Left ventricle myocardium inferior (tissue), 1 donor: ENCODE results near the gene LSM3. TPM values are rescaled to one million over a fixed set of nuclear protein-coding genes. Genes with fewer than 3 reads are reported as not detected.
"Not testable (repeated sequence)": the region's sequence is repeated elsewhere in the genome, so short reads cannot be mapped to it uniquely, and the experiment has no call there.

Source experiments
- DNase-seq: peaks from one replicate; pipeline ENCODE4 v3.0.0-alpha.2; 2020
- H3K27ac ChIP-seq: fragments of 200-600 bp; replicated peaks from 2 replicates; pipeline ENCODE4 v1.8.0; 2021
- H3K27me3 ChIP-seq: fragments of 200-600 bp; 2 replicates; pipeline ENCODE4 v1.8.0; 2021; ENCODE audit warnings: low read depth
- H3K36me3 ChIP-seq: fragments of 200-600 bp; 2 replicates; pipeline ENCODE4 v1.8.0; 2021
- H3K4me1 ChIP-seq: fragments of 200-600 bp; 2 replicates; pipeline ENCODE4 v1.8.0; 2021
- H3K4me3 ChIP-seq: fragments of 200-600 bp; 2 replicates; pipeline ENCODE4 v1.8.0; 2021; ENCODE audit warnings: mild to moderate bottlenecking, moderate library complexity
- H3K9me3 ChIP-seq: fragments of 200-600 bp; replicated peaks from 2 replicates; pipeline ENCODE4 v1.8.0; 2021
- intact Hi-C: fragments of 100-400 bp; cut with micrococcal nuclease; formaldehyde crosslinking; loops from one replicate; pipeline ENCODE4 v1.11.0; 2022
- total RNA-seq: library from RNA; stranded (reverse); fragmentation: NEBNext Ultra II Directional; extraction: Animal tissue kit (Norgen Biotek cat#: 25700); gene quantifications from one replicate; pipeline ENCODE4 v1.2.1, GENCODE V29; 2021
- TF ChIP-seq, protein P1 (sequence below): fragments of 200-600 bp; IDR thresholded peaks from 2 replicates; pipeline ENCODE4 v1.8.0; 2021; ENCODE audit warnings: antibody characterized with exemption, mild to moderate bottlenecking, borderline replicate concordance
- donor health status: DM: no; HTN: yes; CAD: no; lungs with severe emphysema.

The LSM3 gene
- total RNA-seq, 1 donor from 2014 or later = 16.8 TPM

- peaks cover 75% of the 10 kb centered on the region for H3K27me3 ChIP-seq
- TF ChIP-seq, protein P1, sequence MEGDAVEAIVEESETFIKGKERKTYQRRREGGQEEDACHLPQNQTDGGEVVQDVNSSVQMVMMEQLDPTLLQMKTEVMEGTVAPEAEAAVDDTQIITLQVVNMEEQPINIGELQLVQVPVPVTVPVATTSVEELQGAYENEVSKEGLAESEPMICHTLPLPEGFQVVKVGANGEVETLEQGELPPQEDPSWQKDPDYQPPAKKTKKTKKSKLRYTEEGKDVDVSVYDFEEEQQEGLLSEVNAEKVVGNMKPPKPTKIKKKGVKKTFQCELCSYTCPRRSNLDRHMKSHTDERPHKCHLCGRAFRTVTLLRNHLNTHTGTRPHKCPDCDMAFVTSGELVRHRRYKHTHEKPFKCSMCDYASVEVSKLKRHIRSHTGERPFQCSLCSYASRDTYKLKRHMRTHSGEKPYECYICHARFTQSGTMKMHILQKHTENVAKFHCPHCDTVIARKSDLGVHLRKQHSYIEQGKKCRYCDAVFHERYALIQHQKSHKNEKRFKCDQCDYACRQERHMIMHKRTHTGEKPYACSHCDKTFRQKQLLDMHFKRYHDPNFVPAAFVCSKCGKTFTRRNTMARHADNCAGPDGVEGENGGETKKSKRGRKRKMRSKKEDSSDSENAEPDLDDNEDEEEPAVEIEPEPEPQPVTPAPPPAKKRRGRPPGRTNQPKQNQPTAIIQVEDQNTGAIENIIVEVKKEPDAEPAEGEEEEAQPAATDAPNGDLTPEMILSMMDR = no peak
- H3K9me3 ChIP-seq = peaks cover 6% of the 10 kb centered on the region
- peaks cover 23% of the 10 kb centered on the region for H3K4me1 ChIP-seq
- DNase-seq = no peak
- no peak overlapping the region for H3K4me3 ChIP-seq
- no peaks in the 10 kb centered on the region for H3K36me3 ChIP-seq
- intact Hi-C loops = no loop called here
- no peak overlapping the region for H3K27ac ChIP-seq
Observed at GRCh38 chr3:14228681-14229470, 50.3 kb downstream of the LSM3 start.

DNA sequence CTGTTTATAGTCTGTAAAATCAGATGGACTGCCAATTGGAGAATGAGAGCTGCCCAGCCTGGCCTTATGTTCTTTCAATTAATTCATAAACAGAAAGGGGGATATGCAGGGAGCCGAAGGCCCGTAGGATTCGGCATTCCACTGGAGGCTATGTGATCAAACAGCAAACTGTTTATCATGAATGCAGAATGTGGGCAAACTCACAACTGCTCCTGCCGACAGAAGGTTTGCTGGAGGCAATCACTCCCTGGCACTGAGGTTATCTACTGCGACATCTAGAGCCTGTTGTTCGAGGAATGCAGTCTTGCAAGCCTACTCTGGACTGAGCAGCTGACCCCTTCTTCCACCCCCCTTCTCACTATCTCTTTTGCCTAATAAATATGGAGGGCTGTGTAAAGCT is 51.1 kb downstream of the LSM3 start:
- H3K27ac ChIP-seq, H3K36me3 ChIP-seq, DNase-seq, intact Hi-C loops, H3K4me3 ChIP-seq: not testable (repeated sequence)
- H3K4me1 ChIP-seq = peaks cover 32% of the 10 kb centered on the region
- H3K27me3 ChIP-seq = peaks cover 74% of the 10 kb centered on the region
- peaks cover 11% of the 10 kb centered on the region for H3K9me3 ChIP-seq

DNA sequence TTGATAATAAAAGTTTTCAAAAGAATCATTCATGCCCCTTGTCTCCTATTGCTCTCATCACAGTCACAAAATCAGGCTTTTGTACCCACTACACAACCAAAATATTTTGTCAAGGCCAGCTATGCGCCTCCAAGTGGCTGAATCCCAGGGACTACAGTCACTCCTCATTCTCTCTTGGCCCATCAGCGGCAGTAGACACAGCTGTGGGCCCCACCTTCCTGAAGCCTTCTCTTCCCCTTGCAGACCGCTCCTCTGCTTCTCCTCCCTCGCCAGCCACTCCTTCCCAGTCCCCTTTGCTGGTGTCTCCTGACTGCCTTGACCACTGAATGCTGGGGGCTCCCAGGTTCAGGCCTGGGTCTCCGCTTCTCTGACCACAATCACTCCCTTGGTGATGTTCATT is 52.1 kb downstream of the LSM3 start:
- Histone ChIP-seq H3K4me3 (no peak overlapping the region), H3K36me3 (no peaks in the 10 kb centered on the region), H3K27me3 (peaks cover 64% of the 10 kb centered on the region), H3K9me3 (peaks cover 11% of the 10 kb centered on the region), H3K27ac (no peak overlapping the region), H3K4me1 (peaks cover 40% of the 10 kb centered on the region)
- DNase-seq = no peak
- intact Hi-C loops = no loop called here
- TF ChIP-seq, protein P1 = no peak

GRCh38 chr3:14231145-14231990 is 52.8 kb downstream of the LSM3 start:
- Histone ChIP-seq H3K27ac (no peak overlapping the region), H3K27me3 (peaks cover 58% of the 10 kb centered on the region)
- intact Hi-C loops = no loop called here

DNA sequence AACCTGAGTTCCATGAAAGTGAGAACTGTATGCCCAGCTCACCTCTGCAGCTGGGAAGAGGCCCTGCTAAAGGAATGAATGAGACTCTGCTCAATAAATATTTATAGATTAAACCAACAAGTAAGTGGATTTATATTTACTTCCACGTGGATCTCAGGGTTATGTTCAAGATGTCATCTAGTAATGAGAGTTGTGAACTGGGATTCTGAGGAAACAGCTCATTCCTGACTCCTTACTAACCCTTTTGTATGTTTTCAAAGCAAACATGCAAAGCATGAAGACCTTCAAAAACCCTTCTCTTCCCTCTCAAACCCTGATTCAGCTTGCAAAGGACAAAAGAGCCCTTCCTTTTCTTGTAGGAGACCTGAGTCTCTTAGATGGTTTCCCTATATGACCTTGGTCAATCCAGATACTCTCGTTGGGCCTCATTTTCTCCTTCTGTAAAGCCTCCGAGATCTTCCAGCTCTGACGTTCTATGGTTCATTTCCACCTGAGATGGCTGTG is 53.4 kb downstream of the LSM3 start:
- TF ChIP-seq, protein P1 = no peak
- Histone ChIP-seq H3K9me3 (peaks cover 11% of the 10 kb centered on the region), H3K4me1 (peaks cover 48% of the 10 kb centered on the region), H3K36me3 (no peaks in the 10 kb centered on the region), H3K4me3 (no peak overlapping the region), H3K27me3 (peaks cover 54% of the 10 kb centered on the region), H3K27ac (peak overlapping the region; percentile 74)
- intact Hi-C loops = no loop called here
- no peak for DNase-seq

More at GRCh38 chr3:14231145-14231990, 52.8 kb downstream of the LSM3 start:
- H3K36me3 ChIP-seq = no peaks in the 10 kb centered on the region
- TF ChIP-seq, protein P1 = no peak
- no peak overlapping the region for H3K4me3 ChIP-seq
- DNase-seq = no peak
- H3K4me1 ChIP-seq = peaks cover 42% of the 10 kb centered on the region
- peaks cover 11% of the 10 kb centered on the region for H3K9me3 ChIP-seq
